WTC11 (cell line): ENCODE measurements around the gene AREL1. TPM values are rescaled to one million over a fixed set of nuclear protein-coding genes. Genes with fewer than 3 reads are reported as not detected.
A peak's percentile ranks its signal among the peaks of the same experiment; 100 is the strongest.
"Not testable (repeated sequence)": the region's sequence is repeated elsewhere in the genome, so short reads cannot be mapped to it uniquely, and the experiment has no call there.

Experiments
- ATAC-seq: fragments of 200-7000 bp; cut with Tn5 transposase; 2 replicates; pipeline ENCODE4 v1.10.0; 2021; ENCODE audit warnings: mild to moderate bottlenecking, moderate library complexity
- CTCF ChIA-PET: fragments of 300-600 bp; sonication (Branson Sonifier 250); formaldehyde crosslinking; loops from one replicate; lab custom pipeline; 2021; ENCODE audit warnings: antibody characterized with exemption; lab: Charles Lee
- POLR2A ChIA-PET: fragments of 350-600 bp; sonication (Branson Sonifier 250); formaldehyde crosslinking; loops from one replicate; lab custom pipeline; 2021; ENCODE audit warnings: antibody characterized with exemption; lab: Charles Lee
- DNase-seq: peaks from one replicate; pipeline ENCODE4 v3.0.0; 2021; ENCODE audit warnings: low spot score
- H3K27ac Mint-ChIP-seq: 2 replicates; pipeline ENCODE4 v1.8.0; 2021; ENCODE audit warnings: mixed read lengths
- H3K27me3 Mint-ChIP-seq: 2 replicates; pipeline ENCODE4 v1.8.0; 2021; ENCODE audit warnings: low read depth, mild to moderate bottlenecking, moderate library complexity, mixed read lengths
- H3K36me3 Mint-ChIP-seq: 2 replicates; pipeline ENCODE4 v1.8.0; 2021; ENCODE audit warnings: mixed read lengths
- H3K4me1 Mint-ChIP-seq: 2 replicates; pipeline ENCODE4 v1.8.0; 2022; ENCODE audit warnings: mixed read lengths
- H3K4me3 Mint-ChIP-seq: 2 replicates; pipeline ENCODE4 v1.8.0; 2021; ENCODE audit warnings: mild to moderate bottlenecking, moderate library complexity, mixed read lengths
- H3K9me3 Mint-ChIP-seq: 2 replicates; pipeline ENCODE4 v1.8.0; 2021; ENCODE audit warnings: mixed read lengths
- ELF4 ChIP-seq: sonication (generic); formaldehyde crosslinking; IDR thresholded peaks from 2 replicates; pipeline ENCODE4 v1.8.1; 2022; ENCODE audit warnings: low read depth, mild to moderate bottlenecking, moderate library complexity, missing genetic modification reagents
- FOXP4 ChIP-seq: sonication (generic); formaldehyde crosslinking; IDR thresholded peaks from 2 replicates; pipeline ENCODE4 v1.8.0; 2022; ENCODE audit warnings: mild to moderate bottlenecking, missing genetic modification reagents
- HMGA2 ChIP-seq: fragments of 250-450 bp; sonication (Bioruptor Pico); IDR thresholded peaks from 2 replicates; pipeline ENCODE4 v1.4.0; 2021; ENCODE audit warnings: mild to moderate bottlenecking, moderate library complexity
- IRF2 ChIP-seq: sonication (generic); formaldehyde crosslinking; IDR thresholded peaks from 2 replicates; pipeline ENCODE4 v1.8.0; 2022; ENCODE audit warnings: low read depth, missing genetic modification reagents, borderline replicate concordance
- JUN ChIP-seq: sonication (generic); formaldehyde crosslinking; IDR thresholded peaks from 2 replicates; pipeline ENCODE4 v1.8.0; 2023; ENCODE audit warnings: mild to moderate bottlenecking, missing genetic modification reagents
- MAX ChIP-seq: sonication (generic); formaldehyde crosslinking; IDR thresholded peaks from 2 replicates; pipeline ENCODE4 v1.8.0; 2022; ENCODE audit warnings: mild to moderate bottlenecking, missing genetic modification reagents
- NR2C2 ChIP-seq: sonication (generic); formaldehyde crosslinking; IDR thresholded peaks from 2 replicates; pipeline ENCODE4 v1.8.0; 2022; ENCODE audit warnings: mild to moderate bottlenecking, missing genetic modification reagents
- RELA ChIP-seq: sonication (generic); formaldehyde crosslinking; IDR thresholded peaks from 2 replicates; pipeline ENCODE4 v1.8.1; 2022; ENCODE audit warnings: missing genetic modification reagents, mild to moderate bottlenecking, borderline replicate concordance
- ZNF138 ChIP-seq: sonication (generic); formaldehyde crosslinking; conservative IDR thresholded peaks from 2 replicates; pipeline ENCODE4 v1.8.1; 2022; ENCODE audit warnings: mild to moderate bottlenecking, moderate library complexity, missing genetic modification reagents
- ZNF423 ChIP-seq: fragments of 250-450 bp; sonication (Bioruptor Pico); IDR thresholded peaks from 2 replicates; pipeline ENCODE4 v2.1.2; 2022; ENCODE audit warnings: mild to moderate bottlenecking, moderate library complexity
- total RNA-seq: library from RNA; stranded (reverse); gene quantifications from 3 replicates; pipeline ENCODE4 v1.2.3, GENCODE V29; 2021
- TF ChIP-seq, protein P1 (sequence below): fragments of 250-450 bp; sonication (Bioruptor Pico); IDR thresholded peaks from 2 replicates; pipeline ENCODE4 v1.8.0; 2021; ENCODE audit warnings: mild to moderate bottlenecking
- TF ChIP-seq, protein P2 (sequence below): fragments of 250-450 bp; sonication (Bioruptor Pico); IDR thresholded peaks from 2 replicates; pipeline ENCODE4 v1.9.0; 2021; ENCODE audit warnings: mild to moderate bottlenecking
- TF ChIP-seq, protein P3 (sequence below): sonication (generic); formaldehyde crosslinking; conservative IDR thresholded peaks from 2 replicates; pipeline ENCODE4 v1.8.1; 2023; ENCODE audit warnings: mild to moderate bottlenecking, low read depth, missing genetic modification reagents, moderate library complexity
- TF ChIP-seq, protein P4 (sequence below): fragments of 200-600 bp; IDR thresholded peaks from 2 replicates; pipeline ENCODE4 v1.8.0; 2022; ENCODE audit warnings: antibody characterized with exemption
- TF ChIP-seq, protein P5 (sequence below): sonication (generic); formaldehyde crosslinking; IDR thresholded peaks from 2 replicates; pipeline ENCODE4 v1.8.1; 2022; ENCODE audit warnings: low read depth, mild to moderate bottlenecking, moderate library complexity, missing genetic modification reagents, borderline replicate concordance
- TF ChIP-seq, protein P6 (sequence below): sonication (generic); formaldehyde crosslinking; IDR thresholded peaks from 2 replicates; pipeline ENCODE4 v1.8.1; 2023; ENCODE audit warnings: mild to moderate bottlenecking, missing genetic modification reagents, moderate library complexity

The AREL1 gene
- total RNA-seq, 1 experiment from 2014 or later = 37.0 TPM

DNA sequence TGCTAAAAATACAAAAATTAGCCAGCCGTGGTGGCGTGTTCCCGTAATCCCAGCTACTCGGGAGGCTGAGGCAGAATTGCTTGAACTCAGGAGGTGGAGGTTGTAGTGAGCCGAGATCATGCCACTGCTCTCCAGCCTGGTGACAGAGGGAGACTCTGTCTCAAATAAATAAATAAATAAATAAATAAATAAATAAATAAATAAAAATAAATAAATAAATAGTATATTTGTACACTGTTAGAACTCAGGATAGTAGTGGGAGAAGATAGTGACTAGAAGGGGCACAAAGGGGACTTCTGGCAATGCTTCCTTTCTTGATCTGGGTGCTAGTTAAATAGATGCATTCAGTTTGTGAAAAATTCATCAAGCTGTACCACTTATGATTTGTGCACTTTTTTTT is 45.6 kb upstream of the AREL1 start:
- H3K27ac Mint-ChIP-seq, H3K27me3 Mint-ChIP-seq, CTCF ChIA-PET, H3K4me3 Mint-ChIP-seq, ATAC-seq, H3K36me3 Mint-ChIP-seq, H3K9me3 Mint-ChIP-seq, H3K4me1 Mint-ChIP-seq, POLR2A ChIA-PET, DNase-seq: not testable (repeated sequence)
- peak; percentile 50; the same call in 1 of the 2 replicates for TF ChIP-seq HMGA2 (CRISPR knock-in tag)

- H3K36me3 Mint-ChIP-seq = peaks cover 11% of the 10 kb centered on the region
- TF ChIP-seq IRF2 (CRISPR knock-in tag) = no peak
- TF ChIP-seq HMGA2 (CRISPR knock-in tag) = no peak
- no peak for TF ChIP-seq ZNF423 (CRISPR knock-in tag)
- TF ChIP-seq, protein P1, sequence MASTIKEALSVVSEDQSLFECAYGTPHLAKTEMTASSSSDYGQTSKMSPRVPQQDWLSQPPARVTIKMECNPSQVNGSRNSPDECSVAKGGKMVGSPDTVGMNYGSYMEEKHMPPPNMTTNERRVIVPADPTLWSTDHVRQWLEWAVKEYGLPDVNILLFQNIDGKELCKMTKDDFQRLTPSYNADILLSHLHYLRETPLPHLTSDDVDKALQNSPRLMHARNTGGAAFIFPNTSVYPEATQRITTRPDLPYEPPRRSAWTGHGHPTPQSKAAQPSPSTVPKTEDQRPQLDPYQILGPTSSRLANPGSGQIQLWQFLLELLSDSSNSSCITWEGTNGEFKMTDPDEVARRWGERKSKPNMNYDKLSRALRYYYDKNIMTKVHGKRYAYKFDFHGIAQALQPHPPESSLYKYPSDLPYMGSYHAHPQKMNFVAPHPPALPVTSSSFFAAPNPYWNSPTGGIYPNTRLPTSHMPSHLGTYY (CRISPR knock-in tag) = no peak
- no peak for TF ChIP-seq JUN (CRISPR knock-in tag)
- TF ChIP-seq FOXP4 (CRISPR knock-in tag) = no peak
- no peak for TF ChIP-seq RELA (CRISPR knock-in tag)
- TF ChIP-seq MAX (CRISPR knock-in tag) = no peak
- TF ChIP-seq, protein P2, sequence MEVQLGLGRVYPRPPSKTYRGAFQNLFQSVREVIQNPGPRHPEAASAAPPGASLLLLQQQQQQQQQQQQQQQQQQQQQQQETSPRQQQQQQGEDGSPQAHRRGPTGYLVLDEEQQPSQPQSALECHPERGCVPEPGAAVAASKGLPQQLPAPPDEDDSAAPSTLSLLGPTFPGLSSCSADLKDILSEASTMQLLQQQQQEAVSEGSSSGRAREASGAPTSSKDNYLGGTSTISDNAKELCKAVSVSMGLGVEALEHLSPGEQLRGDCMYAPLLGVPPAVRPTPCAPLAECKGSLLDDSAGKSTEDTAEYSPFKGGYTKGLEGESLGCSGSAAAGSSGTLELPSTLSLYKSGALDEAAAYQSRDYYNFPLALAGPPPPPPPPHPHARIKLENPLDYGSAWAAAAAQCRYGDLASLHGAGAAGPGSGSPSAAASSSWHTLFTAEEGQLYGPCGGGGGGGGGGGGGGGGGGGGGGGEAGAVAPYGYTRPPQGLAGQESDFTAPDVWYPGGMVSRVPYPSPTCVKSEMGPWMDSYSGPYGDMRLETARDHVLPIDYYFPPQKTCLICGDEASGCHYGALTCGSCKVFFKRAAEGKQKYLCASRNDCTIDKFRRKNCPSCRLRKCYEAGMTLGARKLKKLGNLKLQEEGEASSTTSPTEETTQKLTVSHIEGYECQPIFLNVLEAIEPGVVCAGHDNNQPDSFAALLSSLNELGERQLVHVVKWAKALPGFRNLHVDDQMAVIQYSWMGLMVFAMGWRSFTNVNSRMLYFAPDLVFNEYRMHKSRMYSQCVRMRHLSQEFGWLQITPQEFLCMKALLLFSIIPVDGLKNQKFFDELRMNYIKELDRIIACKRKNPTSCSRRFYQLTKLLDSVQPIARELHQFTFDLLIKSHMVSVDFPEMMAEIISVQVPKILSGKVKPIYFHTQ (CRISPR knock-in tag) = no peak
- TF ChIP-seq ZNF138 (CRISPR knock-in tag) = no peak
- TF ChIP-seq NR2C2 (CRISPR knock-in tag) = no peak
- TF ChIP-seq, protein P3, sequence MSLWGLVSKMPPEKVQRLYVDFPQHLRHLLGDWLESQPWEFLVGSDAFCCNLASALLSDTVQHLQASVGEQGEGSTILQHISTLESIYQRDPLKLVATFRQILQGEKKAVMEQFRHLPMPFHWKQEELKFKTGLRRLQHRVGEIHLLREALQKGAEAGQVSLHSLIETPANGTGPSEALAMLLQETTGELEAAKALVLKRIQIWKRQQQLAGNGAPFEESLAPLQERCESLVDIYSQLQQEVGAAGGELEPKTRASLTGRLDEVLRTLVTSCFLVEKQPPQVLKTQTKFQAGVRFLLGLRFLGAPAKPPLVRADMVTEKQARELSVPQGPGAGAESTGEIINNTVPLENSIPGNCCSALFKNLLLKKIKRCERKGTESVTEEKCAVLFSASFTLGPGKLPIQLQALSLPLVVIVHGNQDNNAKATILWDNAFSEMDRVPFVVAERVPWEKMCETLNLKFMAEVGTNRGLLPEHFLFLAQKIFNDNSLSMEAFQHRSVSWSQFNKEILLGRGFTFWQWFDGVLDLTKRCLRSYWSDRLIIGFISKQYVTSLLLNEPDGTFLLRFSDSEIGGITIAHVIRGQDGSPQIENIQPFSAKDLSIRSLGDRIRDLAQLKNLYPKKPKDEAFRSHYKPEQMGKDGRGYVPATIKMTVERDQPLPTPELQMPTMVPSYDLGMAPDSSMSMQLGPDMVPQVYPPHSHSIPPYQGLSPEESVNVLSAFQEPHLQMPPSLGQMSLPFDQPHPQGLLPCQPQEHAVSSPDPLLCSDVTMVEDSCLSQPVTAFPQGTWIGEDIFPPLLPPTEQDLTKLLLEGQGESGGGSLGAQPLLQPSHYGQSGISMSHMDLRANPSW = no peak
- TF ChIP-seq, protein P4, sequence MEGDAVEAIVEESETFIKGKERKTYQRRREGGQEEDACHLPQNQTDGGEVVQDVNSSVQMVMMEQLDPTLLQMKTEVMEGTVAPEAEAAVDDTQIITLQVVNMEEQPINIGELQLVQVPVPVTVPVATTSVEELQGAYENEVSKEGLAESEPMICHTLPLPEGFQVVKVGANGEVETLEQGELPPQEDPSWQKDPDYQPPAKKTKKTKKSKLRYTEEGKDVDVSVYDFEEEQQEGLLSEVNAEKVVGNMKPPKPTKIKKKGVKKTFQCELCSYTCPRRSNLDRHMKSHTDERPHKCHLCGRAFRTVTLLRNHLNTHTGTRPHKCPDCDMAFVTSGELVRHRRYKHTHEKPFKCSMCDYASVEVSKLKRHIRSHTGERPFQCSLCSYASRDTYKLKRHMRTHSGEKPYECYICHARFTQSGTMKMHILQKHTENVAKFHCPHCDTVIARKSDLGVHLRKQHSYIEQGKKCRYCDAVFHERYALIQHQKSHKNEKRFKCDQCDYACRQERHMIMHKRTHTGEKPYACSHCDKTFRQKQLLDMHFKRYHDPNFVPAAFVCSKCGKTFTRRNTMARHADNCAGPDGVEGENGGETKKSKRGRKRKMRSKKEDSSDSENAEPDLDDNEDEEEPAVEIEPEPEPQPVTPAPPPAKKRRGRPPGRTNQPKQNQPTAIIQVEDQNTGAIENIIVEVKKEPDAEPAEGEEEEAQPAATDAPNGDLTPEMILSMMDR = no peak
- TF ChIP-seq, protein P5, sequence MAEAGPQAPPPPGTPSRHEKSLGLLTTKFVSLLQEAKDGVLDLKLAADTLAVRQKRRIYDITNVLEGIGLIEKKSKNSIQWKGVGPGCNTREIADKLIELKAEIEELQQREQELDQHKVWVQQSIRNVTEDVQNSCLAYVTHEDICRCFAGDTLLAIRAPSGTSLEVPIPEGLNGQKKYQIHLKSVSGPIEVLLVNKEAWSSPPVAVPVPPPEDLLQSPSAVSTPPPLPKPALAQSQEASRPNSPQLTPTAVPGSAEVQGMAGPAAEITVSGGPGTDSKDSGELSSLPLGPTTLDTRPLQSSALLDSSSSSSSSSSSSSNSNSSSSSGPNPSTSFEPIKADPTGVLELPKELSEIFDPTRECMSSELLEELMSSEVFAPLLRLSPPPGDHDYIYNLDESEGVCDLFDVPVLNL (CRISPR knock-in tag) = no peak
- TF ChIP-seq, protein P6, sequence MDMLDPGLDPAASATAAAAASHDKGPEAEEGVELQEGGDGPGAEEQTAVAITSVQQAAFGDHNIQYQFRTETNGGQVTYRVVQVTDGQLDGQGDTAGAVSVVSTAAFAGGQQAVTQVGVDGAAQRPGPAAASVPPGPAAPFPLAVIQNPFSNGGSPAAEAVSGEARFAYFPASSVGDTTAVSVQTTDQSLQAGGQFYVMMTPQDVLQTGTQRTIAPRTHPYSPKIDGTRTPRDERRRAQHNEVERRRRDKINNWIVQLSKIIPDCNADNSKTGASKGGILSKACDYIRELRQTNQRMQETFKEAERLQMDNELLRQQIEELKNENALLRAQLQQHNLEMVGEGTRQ (CRISPR knock-in tag) = no peak
- TF ChIP-seq ELF4 (CRISPR knock-in tag) = no peak
- TF ChIP-seq, all 79 proteins: peak for 0
- Mint-ChIP-seq H3K4me1 (no peaks in the 10 kb centered on the region), H3K9me3 (peaks cover 18% of the 10 kb centered on the region), H3K27me3 (peaks cover 4% of the 10 kb centered on the region), H3K4me3 (no peak overlapping the region), H3K27ac (no peak overlapping the region)
- no peak for DNase-seq
- POLR2A ChIA-PET = no interaction called here
- peak; percentile 62 for ATAC-seq
- CTCF ChIA-PET = no interaction called here
These were observed 43.4 kb upstream of the AREL1 start for GRCh38 chr14:74756326-74756725.
